Measurements from ENCODE around the gene LRP1.

DNA sequence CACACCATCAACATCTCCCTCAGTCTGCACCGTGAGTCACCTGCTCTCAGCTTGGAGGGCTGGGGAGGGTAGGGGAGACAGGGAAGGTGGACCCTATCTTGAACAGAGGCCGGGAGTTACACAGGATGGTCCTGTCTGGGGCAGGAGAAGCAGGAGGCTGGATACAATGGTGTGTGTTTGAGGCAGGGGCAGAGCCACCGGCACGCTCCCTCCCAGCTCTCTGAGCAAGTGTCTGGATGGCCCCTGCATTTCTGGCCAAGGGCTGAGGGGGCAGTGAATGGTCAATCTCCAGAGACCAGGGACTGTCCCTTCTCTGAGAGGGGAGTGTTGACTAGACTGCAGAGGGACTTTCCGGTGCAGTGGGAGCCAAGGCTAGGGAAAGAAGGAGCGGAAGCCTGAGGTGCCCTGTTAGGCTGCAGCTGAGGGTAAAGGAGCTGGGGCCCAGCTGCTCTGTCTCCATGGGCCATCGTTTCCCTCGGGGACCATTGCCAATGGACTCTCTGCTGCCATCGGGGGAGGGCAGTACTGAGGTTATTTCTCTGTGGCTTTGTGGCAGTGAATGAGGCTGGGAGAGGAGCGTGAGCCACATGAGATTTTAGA, 17.3 kb downstream of the LRP1 start:
- TF ChIP-seq CTCF (conservative IDR thresholded peaks at IDR 0.05; ENCODE audit: low read length) (no peak), EZH2phosphoT487 (IDR thresholded peaks at IDR 0.05; ENCODE audit: borderline replicate concordance) (no peak)

Data from Loucy (cell line).